T47D (cell line): ENCODE results near the gene FARP1.

Experiments
- DNase-seq, 2 experiments: peaks; one replicate each; pipeline versions ENCODE4 v3.0.0 to v3.0.0-alpha.2; 2011 to 2012; ENCODE audit warnings: low read depth in 1 of 2, low spot score in 1 of 2
- JUND ChIP-seq: IDR thresholded peaks from 2 replicates; pipeline ENCODE4 v1.6.1; 2012; ENCODE audit warnings: low read depth
- in situ Hi-C: cut with HindIII; loops from 2 replicates; pipeline ENCODE4 v1.10.0; 2016; ENCODE audit warnings: low sequenced_read_pairs, low pct_unique_long_range_greater_than_20kb

FARP1 gene

GRCh38 chr13:98313922-98314292, 171.0 kb downstream of the FARP1 start:
- no peak for DNase-seq
- TF ChIP-seq JUND, result no peak
- in situ Hi-C loops, result no loop called here

DNA sequence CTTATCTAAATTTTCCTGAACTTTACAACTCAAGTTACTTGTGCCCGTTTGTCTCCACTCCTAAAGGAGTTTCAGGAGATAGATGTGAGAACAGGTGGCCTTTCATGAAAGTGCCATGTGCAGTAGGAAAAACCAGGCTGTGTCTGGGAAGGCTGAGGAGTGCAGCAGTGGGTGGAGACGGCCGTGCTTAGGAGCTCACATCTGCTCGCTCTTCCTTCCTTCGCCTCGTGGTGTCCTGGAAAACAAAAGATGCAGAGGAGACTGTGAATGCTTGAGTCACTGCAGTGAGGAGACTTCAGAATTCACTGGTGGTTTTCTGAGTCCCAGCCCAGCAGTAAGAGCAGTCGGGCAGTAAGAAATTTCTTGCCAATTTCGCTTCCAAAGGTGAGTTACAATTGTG, 172.6 kb downstream of the FARP1 start:
- TF ChIP-seq JUND, result no peak
- in situ Hi-C loops, result no loop called here
- DNase-seq, result no peak

GRCh38 chr13:98315902-98316301, 173.0 kb downstream of the FARP1 start:
- DNase-seq, result no peak
- TF ChIP-seq JUND, result no peak
- in situ Hi-C loops, result no loop called here

- no peak for TF ChIP-seq JUND
- no peak for DNase-seq
- in situ Hi-C loops, result no loop called here
These were observed 174.8 kb downstream of the FARP1 start for GRCh38 chr13:98317573-98318171.

DNA sequence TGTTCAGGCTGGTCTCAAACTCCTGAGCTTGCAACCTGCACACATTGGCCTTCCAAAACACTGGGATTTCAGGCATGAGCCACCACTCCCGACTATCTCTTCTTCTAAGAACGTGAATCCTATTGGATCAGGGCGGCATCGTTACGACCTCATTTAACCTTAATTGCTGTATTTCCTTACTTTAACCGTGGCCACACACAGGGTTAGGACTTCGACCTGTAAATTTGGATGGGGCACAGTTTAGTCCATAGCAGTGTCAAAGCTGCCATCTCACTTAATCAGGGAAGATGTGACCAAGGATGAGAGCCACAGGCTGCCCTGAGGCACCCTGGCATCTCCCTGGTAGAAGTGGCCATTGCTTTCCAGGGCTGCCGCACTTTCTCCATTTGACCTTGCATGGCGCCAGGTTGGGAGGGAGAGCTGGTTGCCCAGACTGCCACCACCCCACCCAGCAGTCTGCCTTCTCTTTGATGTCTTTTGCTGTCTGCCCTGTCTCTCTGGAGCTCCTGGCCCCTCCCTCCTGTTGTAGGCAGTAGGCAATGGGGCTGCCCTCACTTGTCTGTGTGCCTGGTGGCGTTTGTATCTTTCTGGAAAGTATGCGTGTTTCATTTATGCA, 175.5 kb downstream of the FARP1 start:
- in situ Hi-C loops, result no loop called here
- no peak for DNase-seq
- no peak for TF ChIP-seq JUND

- no peak for DNase-seq
- no peak for TF ChIP-seq JUND
- in situ Hi-C loops, result no loop called here
These were observed 177.7 kb downstream of the FARP1 start for GRCh38 chr13:98320561-98321105.

DNA sequence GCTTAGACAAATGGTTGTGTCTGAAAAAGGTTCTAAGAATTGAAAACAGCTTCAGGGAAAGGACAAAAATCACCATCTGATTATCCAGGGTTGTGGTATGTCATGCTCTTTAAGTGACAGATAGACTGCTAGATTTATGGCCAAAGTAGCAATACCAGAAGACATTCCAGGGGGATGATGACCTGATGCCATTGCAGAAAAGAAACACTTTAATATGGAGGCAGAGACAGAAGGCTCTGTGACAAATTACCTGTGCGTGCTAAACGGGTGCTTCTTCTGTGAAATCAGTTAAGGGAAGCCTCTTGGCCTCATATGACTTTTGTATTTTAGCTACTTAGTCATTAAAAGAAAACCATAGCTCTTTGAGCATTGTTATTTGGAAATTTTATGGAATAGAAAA, 178.5 kb downstream of the FARP1 start:
- peak in 1 of 2 experiments; percentile 11 for DNase-seq
- no peak for TF ChIP-seq JUND
- in situ Hi-C loops, result no loop called here

DNA sequence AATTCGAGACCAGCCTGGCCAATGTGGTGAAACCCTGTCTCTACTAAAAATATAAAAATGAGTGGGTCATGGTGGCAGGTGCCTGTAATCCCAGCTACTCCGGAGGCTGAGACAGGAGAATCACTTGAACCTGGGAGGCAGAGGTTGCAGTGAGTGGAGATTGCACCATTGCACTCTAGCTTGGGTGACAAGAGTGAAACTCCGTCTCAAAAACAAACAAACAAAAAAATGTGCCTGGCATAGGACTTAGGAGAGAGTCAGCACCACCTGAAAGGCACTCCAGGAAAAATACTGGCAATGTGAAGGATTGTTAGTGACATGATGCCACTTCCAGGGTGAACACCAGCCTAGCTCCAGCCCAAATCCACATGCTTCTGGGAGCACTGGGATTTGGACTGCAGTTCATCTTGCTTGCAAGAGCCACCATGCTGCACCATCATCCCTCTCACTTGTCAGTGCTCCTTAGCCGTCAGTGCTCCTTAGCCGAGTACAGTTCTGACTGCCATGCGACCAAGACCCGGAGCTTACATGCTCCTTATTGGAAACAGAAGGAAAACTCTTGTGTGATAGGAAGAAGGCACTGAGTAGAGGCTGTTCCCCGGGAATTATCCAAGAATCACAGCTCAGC, 179.3 kb downstream of the FARP1 start:
- DNase-seq, result no peak
- TF ChIP-seq JUND, result no peak
- in situ Hi-C loops, result no loop called here

DNA sequence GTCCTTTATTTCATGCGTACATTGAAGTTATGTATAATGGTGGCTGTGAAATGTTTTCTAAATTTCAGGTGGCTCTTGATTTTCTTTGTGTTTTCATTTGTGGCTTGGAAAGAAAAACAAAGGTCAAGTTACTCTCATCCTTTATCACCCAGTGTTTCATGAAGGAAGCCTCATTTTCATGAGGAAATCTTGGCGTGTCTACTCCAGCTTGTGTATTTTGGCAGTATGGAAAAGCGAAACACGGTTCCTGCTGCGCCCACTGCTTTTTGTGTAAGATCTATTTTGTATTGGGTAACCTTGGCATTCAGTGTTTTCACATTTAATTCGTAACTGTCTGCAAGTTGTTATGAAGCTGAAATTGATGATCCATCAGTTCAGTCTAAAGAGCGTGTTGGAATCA, 181.2 kb downstream of the FARP1 start:
- no peak for DNase-seq
- in situ Hi-C loops, result no loop called here
- TF ChIP-seq JUND, result no peak

DNA sequence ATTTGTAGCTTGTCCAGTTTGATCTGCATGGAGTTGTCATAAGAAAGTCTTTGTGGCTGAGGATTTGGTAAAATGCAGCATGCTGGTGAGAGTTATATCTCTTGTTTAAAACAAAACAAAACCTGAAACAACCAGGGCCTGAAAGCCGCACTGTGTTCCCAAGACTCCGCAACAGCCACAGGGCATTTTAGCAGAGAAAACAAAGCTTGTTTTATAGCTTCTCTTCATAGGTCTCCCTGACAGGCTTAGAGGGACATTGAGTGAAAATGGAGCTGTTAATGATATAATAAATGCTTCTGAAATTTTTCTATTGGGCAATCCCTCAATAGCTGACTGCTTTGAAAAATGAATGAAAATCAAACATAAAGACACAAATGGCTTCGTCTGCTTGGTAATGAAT, 182.8 kb downstream of the FARP1 start:
- in situ Hi-C loops, result no loop called here
- peak in 1 of 2 experiments; percentile 45 for DNase-seq

DNA sequence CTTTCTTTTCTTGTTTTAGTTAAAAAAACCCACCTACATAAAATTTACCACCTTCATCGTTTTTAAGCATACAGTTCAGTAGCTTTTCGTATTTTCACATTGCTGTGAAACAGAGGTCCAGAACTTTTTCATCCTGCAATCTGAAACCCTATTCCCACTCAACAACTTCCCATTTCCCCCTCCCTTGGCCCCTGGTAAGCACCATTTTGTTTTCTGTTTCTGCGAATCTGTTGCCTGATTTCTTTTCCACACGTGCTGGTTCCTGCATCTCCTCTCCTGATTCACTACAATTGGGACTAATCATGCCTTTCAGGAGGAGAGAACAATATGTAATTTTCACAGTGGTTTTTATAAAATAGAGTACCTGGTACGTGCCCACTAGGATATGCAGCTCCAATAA, 183.4 kb downstream of the FARP1 start:
- TF ChIP-seq JUND, result no peak
- in situ Hi-C loops, result no loop called here
- DNase-seq, result no peak

More for the DNA sequence above, 182.8 kb downstream of the FARP1 start:
- TF ChIP-seq JUND, result no peak

GRCh38 chr13:98327371-98328270, 184.7 kb downstream of the FARP1 start:
- peak in 1 of 2 experiments; percentile 53 for DNase-seq
- TF ChIP-seq JUND, result no peak
- in situ Hi-C loops, result no loop called here

GRCh38 chr13:98328511-98328910, 185.6 kb downstream of the FARP1 start:
- TF ChIP-seq JUND, result no peak
- DNase-seq, result no peak
- in situ Hi-C loops, result no loop called here
